Thymus (tissue), 11 donors: ENCODE measurements around the gene MME. TPM values are rescaled to one million over a fixed set of nuclear protein-coding genes. Genes with fewer than 3 reads are reported as not detected.

Experiments
- DNase-seq, 9 donors: peaks; one replicate each; pipeline ENCODE4 v3.0.0-alpha.2; 2013; ENCODE audit warnings: low spot score in 9 of 9, low read depth in 6 of 9, missing footprints in 1 of 9
- H3K27ac ChIP-seq, 2 donors: one replicate each; pipeline ENCODE4 v1.5.1; 2013; ENCODE audit warnings: control low read depth in 1 of 2, low read depth in 1 of 2, low read length in 1 of 2, mild to moderate bottlenecking in 1 of 2, moderate library complexity in 1 of 2
- H3K27me3 ChIP-seq, 2 donors: one replicate each; pipeline ENCODE4 v1.5.1; 2013; ENCODE audit warnings: low read length in 1 of 2; ENCODE audit not compliant: control insufficient read depth in 2 of 2, insufficient read depth in 1 of 2
- H3K36me3 ChIP-seq, 2 donors: one replicate each; pipeline ENCODE4 v1.5.1; 2013; ENCODE audit warnings: low read length in 1 of 2, mild to moderate bottlenecking in 1 of 2, moderate library complexity in 1 of 2; ENCODE audit not compliant: control insufficient read depth in 2 of 2, insufficient read depth in 2 of 2
- H3K4me1 ChIP-seq, 2 donors: one replicate each; pipeline ENCODE4 v1.5.1; 2013; ENCODE audit warnings: low read length in 2 of 2; ENCODE audit not compliant: control insufficient read depth in 2 of 2, insufficient read depth in 2 of 2
- H3K4me3 ChIP-seq, 2 donors: one replicate each; pipeline ENCODE4 v1.5.1; 2013; ENCODE audit warnings: low read length in 2 of 2, control low read depth in 1 of 2, mild to moderate bottlenecking in 1 of 2
- H3K9me3 ChIP-seq, 2 donors: one replicate each; pipeline ENCODE4 v1.5.1; 2013; ENCODE audit warnings: low read length in 1 of 2, mild to moderate bottlenecking in 1 of 2; ENCODE audit not compliant: control insufficient read depth in 2 of 2, insufficient read depth in 1 of 2
- WGBS: extraction: QIAGEN DNeasy Blood & Tissue Kit; methylation state at CpG from one replicate; pipeline ENCODE4 v1.1.7; 2013; 5-methylcytosine and 5-hydroxymethylcytosine counted together
- polyA plus RNA-seq: library from polyadenylated mRNA; stranded (reverse); fragments of 200-250 nt; gene quantifications from one replicate; pipeline ENCODE4 v1.2.3, GENCODE V29; 2013
- total RNA-seq: library from RNA; stranded (reverse); fragments of 120-200 nt; gene quantifications from one replicate; pipeline ENCODE4 v1.2.4, GENCODE V29; 2013
- donor health status: healthy.

Gene MME
- total and polyA plus RNA-seq, 2 donors = 6.7 to 21.2 TPM

- peak in 1 of 9 donors; percentile 46 for DNase-seq
- peaks cover 0 to 10% of the 10 kb centered on the region in 2 donors for H3K36me3 ChIP-seq
- no peaks in the 10 kb centered on the region for H3K9me3 ChIP-seq
- H3K27ac ChIP-seq = peak overlapping the region; percentile 5 to 44
- H3K4me3 ChIP-seq = no peak overlapping the region
- 3% methylated on average over 7 of the region's 7 CpGs for WGBS
- peaks cover 9 to 15% of the 10 kb centered on the region in 2 donors for H3K4me1 ChIP-seq
- no peaks in the 10 kb centered on the region for H3K27me3 ChIP-seq
Observed at GRCh38 chr3:155093261-155093660, 13.1 kb downstream of the MME start.

DNA sequence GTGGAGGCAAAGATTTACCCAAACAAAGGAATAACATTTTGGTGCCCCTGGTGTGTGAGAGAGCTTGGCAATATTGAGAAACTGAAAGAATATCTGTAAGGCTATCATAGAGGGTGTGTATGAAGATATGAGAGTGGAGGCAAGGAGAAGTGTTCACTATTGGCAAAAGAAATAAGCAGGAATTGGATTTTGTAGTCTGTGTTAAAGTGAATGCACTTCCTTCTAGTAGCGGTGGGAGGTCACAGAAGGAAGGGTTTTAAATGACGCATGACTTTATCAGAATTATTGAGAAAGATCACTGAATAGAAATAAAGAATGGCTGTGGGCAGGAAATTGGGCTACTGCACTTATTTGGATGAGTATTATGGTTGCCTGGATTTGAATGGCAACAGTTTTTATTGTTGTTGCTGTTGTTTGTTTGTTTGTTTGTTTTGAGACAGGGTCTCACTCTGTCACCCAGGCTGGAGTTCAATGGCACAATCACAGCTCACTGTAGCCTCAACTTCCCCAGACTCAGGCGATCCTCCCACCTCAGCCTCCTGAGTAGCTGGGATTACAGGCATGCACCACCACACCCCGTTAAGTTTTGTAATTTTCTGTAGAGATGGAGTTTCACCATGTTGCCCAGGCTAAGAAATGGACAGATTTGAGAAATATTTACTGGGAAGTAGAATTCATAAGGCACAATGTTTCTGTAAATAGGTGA, 16.3 kb downstream of the MME start:
- Histone ChIP-seq H3K4me1 (peaks cover 9 to 19% of the 10 kb centered on the region in 2 donors), H3K4me3 (no peak overlapping the region), H3K9me3 (peaks cover 0 to 5% of the 10 kb centered on the region in 2 donors), H3K36me3 (peaks cover 0 to 4% of the 10 kb centered on the region in 2 donors), H3K27ac (no peak overlapping the region), H3K27me3 (no peaks in the 10 kb centered on the region)
- WGBS = 96% methylated on average over 4 of the region's 4 CpGs
- no peak for DNase-seq

- H3K4me1 ChIP-seq = peaks cover 12 to 22% of the 10 kb centered on the region in 2 donors
- over 99% methylated on average over 2 of the region's 2 CpGs for WGBS
- no peak for DNase-seq
- no peak overlapping the region for H3K27ac ChIP-seq
- H3K27me3 ChIP-seq = no peaks in the 10 kb centered on the region
- H3K36me3 ChIP-seq = peaks cover 0 to 4% of the 10 kb centered on the region in 2 donors
- peaks cover 0 to 5% of the 10 kb centered on the region in 2 donors for H3K9me3 ChIP-seq
- no peak overlapping the region for H3K4me3 ChIP-seq
Observed at GRCh38 chr3:155097009-155097349, 16.9 kb downstream of the MME start.

DNA sequence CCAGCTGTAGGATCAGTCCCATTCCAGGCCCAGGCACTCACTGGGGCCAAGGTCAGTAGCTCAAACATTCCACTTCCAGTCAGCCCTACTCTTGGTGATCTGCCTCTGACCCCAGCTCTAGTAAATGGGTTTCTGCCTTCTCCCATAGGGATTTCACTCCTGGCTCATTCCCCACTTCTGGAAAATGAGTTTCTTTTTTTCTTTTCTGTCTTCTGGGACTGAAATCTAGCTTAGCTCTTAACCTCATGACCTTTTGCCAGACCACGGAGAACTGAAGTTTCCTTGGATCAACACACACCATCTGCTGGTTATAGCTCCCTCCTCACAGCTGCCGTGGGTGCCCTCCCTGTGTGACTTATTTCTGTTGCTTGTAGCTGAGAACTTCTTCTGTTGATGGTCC, 21.3 kb downstream of the MME start:
- Histone ChIP-seq H3K9me3 (peaks cover 0 to 5% of the 10 kb centered on the region in 2 donors), H3K4me3 (no peak overlapping the region), H3K36me3 (peaks cover 0 to 4% of the 10 kb centered on the region in 2 donors), H3K27ac (no peak overlapping the region), H3K27me3 (no peaks in the 10 kb centered on the region), H3K4me1 (peaks cover 4 to 7% of the 10 kb centered on the region in 2 donors)
- 13% methylated on average over 2 of the region's 2 CpGs for WGBS
- DNase-seq = no peak

DNA sequence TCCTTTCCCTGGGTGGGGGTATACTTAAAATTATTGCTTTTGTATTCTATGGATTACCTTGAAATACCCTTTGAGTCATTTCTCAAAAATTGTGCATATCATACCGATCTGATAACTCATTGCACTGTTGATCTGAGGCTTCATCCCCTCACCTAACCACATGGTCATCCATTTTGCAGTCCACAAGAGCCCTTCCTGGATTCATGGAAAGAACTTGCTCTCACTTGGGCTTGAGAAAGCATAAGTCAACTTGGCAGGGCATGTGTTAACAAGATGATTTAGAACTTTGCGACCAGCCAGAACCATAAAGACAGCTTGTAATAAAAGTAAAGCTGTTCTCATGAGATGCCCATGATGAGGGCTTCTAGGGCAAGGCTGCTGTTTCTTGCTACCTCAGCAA, 22.2 kb downstream of the MME start:
- H3K36me3 ChIP-seq = peaks cover 0 to 4% of the 10 kb centered on the region in 2 donors
- no peak for DNase-seq
- H3K27me3 ChIP-seq = no peaks in the 10 kb centered on the region
- H3K4me1 ChIP-seq = peaks cover 4 to 7% of the 10 kb centered on the region in 2 donors
- 74% methylated on average over 2 of the region's 2 CpGs for WGBS
- no peak overlapping the region for H3K27ac ChIP-seq
- no peak overlapping the region for H3K4me3 ChIP-seq
- peaks cover 0 to 5% of the 10 kb centered on the region in 2 donors for H3K9me3 ChIP-seq

DNA sequence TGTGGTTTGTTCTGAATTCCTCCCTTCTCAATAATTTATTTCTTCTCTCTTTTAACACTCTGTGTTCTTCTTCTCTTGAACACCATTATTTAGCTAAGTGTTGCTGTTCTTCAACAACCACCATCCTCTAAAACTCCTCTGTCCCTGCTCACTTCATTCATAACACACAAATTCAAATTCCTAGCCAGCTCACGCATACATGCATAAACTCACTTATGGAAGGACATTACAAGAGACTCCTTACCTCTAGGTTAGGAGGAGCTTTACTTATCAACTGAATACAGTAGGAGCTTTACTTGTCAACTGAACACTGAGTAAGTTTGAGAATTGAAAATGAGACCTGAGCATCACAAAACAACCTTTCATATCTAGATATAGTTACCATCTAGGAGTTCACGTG, 23.6 kb downstream of the MME start:
- Histone ChIP-seq H3K36me3 (no peaks in the 10 kb centered on the region), H3K4me1 (peaks cover 4 to 7% of the 10 kb centered on the region in 2 donors), H3K9me3 (peaks cover 0 to 5% of the 10 kb centered on the region in 2 donors), H3K4me3 (no peak overlapping the region), H3K27ac (no peak overlapping the region), H3K27me3 (no peaks in the 10 kb centered on the region)
- 97% methylated on average over 2 of the region's 2 CpGs for WGBS
- DNase-seq = no peak

- peaks cover 9 to 17% of the 10 kb centered on the region in 2 donors for H3K4me1 ChIP-seq
- 95% methylated on average over 2 of the region's 2 CpGs for WGBS
- H3K9me3 ChIP-seq = no peaks in the 10 kb centered on the region
- no peak for DNase-seq
- H3K36me3 ChIP-seq = no peaks in the 10 kb centered on the region
- no peak overlapping the region for H3K4me3 ChIP-seq
- H3K27me3 ChIP-seq = no peaks in the 10 kb centered on the region
- H3K27ac ChIP-seq = no peak overlapping the region
Observed at GRCh38 chr3:155106119-155106518, 26.0 kb downstream of the MME start.

DNA sequence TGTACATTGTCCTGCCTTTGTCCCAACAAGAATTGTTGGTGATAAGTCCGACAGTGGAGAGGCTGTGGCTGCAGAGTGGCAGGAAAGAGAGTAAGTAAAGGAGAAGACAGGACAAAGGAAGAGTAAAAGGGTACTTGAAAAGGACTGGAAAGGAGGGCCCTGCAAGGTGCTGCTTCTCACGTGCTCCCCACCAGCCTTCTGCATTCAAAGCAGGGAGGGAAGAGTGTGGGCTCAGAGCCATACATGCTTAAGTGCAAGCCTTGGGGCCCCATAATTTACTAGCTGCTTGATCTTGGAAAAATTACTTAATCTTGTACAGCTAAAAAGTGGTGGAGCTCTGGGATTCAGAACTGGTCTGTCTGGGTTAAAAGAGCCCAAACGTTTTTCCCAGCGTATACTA, 29.9 kb downstream of the MME start:
- Histone ChIP-seq H3K4me1 (peaks cover 25 to 36% of the 10 kb centered on the region in 2 donors), H3K27me3 (no peaks in the 10 kb centered on the region), H3K36me3 (no peaks in the 10 kb centered on the region), H3K27ac (peak overlapping the region; percentile 52 to 70), H3K9me3 (no peaks in the 10 kb centered on the region), H3K4me3 (no peak overlapping the region)
- WGBS = 62% methylated on average over 4 of the region's 4 CpGs
- DNase-seq = peak in 1 of 9 donors; percentile 48

- 11% methylated on average over 11 of the region's 11 CpGs for WGBS
- H3K9me3 ChIP-seq = no peaks in the 10 kb centered on the region
Observed at GRCh38 chr3:155110996-155111901, 31.1 kb downstream of the MME start.

More at GRCh38 chr3:155110996-155111901, 31.1 kb downstream of the MME start:
- H3K4me1 ChIP-seq = peaks cover 28 to 36% of the 10 kb centered on the region in 2 donors
- H3K4me3 ChIP-seq = no peak overlapping the region
- DNase-seq = peak in 7 of 9 donors; percentile 23 to 75 (median 38)
- H3K27ac ChIP-seq = peak overlapping the region; percentile 73 to 78
- no peaks in the 10 kb centered on the region for H3K27me3 ChIP-seq
- H3K36me3 ChIP-seq = no peaks in the 10 kb centered on the region
